OCI-LY1 (cell line): ENCODE measurements around the gene CDH6.

Experiments
- EZH2 ChIP-seq: fragments of 200-600 bp; sonication (generic), shearing (Covaris generic); IDR thresholded peaks from 2 replicates; pipeline ENCODE4 v1.8.0; 2017; ENCODE audit warnings: borderline replicate concordance, mixed run types, mild to moderate bottlenecking, antibody characterized with exemption, low read length, moderate library complexity, mixed read lengths
- TF ChIP-seq, protein P1 (sequence below): fragments of 200-600 bp; sonication (generic), shearing (Covaris generic); IDR thresholded peaks from 2 replicates; pipeline ENCODE4 v1.5.1; 2017; ENCODE audit warnings: mild to moderate bottlenecking, antibody characterized with exemption, low read length, moderate library complexity, mixed read lengths

DNA sequence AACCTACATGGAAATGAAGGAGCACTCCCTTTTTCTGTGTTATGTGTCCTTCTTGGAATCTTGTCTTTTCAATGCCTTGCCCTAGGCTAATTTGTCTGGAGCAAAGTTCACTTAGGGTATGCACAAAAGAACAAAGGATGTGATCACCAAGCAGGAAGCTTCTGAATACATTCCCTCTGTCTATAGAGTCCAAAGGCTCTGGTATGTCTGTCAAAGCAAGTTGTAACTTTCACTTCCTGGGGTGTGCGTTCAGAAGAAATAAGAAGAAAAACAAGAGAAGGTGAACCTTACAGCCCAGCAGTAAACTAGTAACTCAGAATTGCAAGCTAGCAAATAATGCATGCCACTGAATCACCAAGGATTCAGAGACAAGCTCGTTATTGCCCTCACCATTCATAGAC lies 31.7 kb upstream of the CDH6 start:
- TF ChIP-seq, protein P1, sequence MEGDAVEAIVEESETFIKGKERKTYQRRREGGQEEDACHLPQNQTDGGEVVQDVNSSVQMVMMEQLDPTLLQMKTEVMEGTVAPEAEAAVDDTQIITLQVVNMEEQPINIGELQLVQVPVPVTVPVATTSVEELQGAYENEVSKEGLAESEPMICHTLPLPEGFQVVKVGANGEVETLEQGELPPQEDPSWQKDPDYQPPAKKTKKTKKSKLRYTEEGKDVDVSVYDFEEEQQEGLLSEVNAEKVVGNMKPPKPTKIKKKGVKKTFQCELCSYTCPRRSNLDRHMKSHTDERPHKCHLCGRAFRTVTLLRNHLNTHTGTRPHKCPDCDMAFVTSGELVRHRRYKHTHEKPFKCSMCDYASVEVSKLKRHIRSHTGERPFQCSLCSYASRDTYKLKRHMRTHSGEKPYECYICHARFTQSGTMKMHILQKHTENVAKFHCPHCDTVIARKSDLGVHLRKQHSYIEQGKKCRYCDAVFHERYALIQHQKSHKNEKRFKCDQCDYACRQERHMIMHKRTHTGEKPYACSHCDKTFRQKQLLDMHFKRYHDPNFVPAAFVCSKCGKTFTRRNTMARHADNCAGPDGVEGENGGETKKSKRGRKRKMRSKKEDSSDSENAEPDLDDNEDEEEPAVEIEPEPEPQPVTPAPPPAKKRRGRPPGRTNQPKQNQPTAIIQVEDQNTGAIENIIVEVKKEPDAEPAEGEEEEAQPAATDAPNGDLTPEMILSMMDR, result no peak
- no peak for TF ChIP-seq EZH2
